ENCODE measurements around the gene PRKCE.

PRKCE gene

GRCh38 chr2:45759310-45759851 lies 107.9 kb downstream of the PRKCE start:
- DNase-seq = no peak

DNA sequence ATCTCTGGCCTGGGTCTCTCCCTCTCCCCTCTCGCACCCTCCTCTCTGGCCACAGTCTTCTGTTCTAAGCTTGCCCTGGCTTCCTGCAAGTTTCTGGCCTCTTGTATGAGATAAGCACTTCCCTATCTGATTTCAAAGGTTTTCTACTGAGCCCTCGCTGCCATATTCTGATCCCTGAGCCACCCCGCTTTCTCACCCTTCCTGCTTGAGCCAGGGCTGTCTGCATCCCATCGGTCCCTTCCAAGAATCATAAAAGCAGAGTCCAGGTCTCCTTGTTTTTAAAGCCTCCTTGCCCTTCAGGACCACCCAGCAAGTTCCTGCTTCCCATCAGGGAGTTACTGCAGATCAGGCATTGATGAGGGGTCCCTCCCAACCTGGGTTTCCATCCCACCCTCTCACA lies 110.2 kb downstream of the PRKCE start:
- no peak for DNase-seq

- DNase-seq = no peak
Measured at GRCh38 chr2:45763255-45763654, 111.8 kb downstream of the PRKCE start.

- no peak for DNase-seq
Measured at GRCh38 chr2:45763797-45764196, 112.3 kb downstream of the PRKCE start.

DNA sequence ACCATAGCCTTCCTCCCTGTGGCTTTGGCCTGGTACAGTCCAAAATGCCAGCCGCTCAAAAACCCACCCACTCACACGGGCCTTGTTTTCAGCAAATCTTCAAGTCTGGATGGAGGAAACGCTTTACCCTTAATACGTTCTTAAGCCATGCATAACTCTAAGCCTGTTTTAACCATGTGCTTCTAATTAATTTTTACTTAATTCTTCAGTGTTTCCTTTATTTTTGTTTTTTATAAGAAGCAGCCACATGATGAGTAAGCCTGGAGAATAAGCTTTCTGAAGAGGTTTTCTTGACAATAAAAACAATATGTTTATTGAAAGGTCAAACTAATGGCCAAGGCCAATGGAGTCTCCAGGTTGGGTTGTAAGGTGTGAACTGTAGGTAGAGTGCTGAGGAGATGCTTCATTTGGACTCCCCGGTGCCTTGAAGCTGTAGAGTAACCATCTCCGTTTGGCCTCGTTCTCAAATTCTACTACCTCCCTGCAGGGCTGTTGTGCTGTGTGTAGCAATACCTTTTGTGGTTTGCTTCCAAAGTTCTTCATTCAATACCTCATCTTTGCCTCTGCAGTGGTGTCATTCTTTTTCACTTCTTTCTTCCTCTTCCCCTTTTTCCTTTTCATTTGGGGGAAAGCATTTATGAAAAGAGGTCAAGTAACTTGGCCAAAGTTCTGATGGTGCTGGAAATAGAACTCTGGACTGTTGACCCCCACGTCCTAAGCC lies 113.7 kb downstream of the PRKCE start:
- no peak for DNase-seq

GRCh38 chr2:45765728-45766254 lies 114.3 kb downstream of the PRKCE start:
- DNase-seq = no peak

- DNase-seq = no peak
Measured at GRCh38 chr2:45768208-45768607, 116.7 kb downstream of the PRKCE start.

DNA sequence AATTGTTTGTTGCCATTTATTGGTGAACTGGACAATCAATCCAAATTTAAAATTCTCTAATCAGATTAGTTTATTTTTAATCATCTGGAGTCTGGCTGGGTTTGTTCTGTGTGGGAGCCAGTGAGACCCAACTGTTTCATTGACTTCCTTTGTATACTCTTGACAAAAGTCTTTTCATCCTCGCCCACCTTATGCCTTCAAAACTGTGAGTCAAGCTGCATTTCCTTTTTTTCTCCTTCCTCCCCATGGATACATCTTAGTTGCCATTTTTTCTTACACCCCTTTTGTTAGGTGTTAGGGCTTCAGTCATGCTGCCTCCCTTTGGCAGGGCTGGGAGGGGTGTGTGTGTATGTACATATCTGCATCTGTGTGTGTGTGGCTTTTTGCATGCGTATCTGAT lies 117.6 kb downstream of the PRKCE start:
- DNase-seq = no peak

DNA sequence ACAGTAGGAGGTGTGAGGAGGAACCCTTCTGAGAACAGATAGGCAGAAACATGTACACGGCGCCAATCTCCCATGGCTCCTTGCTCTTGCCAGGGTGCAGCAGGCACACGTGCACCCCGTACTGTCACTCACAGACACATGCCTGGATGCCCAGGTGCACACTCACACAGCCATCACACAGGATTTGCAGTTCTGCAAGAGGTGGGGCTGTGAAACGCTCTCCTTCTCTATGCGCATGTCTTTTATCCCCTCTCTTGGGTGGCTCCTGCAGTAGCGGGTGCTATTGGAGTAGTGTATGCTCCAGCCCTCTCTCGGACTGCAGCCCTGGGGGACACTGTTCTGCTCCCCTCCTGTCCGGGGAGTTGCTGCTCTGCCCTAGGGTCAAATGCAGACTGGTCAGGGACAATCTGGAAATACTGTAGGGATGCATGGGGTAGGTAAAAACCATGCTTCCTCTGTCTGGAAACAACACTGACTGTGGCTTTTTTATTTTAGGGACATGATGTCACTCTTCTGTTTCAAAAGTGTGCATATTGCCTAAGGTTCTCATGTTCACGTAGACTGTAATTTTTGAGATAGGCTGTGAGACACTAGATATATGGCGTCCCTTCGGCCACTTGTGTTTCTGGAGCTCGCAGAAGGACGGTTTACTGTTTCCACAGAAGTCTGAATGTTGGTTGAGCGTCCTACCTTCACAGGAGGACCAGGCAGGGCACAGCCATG lies 118.5 kb downstream of the PRKCE start:
- no peak for DNase-seq

DNA sequence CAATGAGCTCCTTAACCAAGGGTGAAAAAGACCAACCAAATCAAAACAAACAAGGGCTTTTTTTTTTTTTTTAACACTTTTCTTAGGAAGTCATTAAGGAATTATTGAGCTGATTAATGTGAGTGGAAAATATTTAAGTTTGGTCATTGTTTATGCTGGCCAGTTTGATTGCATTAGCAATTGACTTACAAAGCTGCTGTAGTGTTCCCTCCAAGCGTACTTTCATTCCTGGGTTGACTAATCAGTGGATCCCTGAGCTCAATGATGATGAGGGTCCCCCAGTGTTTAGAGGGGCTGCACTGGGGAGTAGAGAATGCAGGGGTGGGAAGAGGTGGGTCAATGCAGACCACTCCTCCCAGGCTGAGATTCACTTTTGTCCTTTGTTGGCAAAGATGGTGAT lies 119.3 kb downstream of the PRKCE start:
- DNase-seq = no peak

- no peak for DNase-seq
Measured at GRCh38 chr2:45771261-45771660, 119.8 kb downstream of the PRKCE start.

DNA sequence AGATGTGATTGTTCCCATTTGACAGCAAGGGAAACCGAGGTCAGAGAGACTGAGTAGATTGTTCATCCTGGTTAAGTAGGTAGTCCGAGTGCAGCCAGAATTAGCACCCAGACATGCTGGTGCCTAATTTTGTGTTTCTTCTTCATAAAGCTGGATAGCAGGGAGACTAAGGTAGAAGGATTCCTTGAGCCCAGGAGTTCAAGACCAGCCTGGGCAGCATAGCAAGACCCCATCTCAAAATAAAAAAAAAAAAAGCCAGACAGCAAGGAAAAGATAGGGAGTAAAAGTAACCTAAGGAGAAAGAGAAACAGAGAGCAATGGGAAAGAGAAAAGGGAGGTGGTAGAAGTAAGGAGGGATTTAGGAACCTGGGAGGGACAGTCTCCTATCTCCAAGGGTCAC lies 120.6 kb downstream of the PRKCE start:
- DNase-seq = no peak

DNA sequence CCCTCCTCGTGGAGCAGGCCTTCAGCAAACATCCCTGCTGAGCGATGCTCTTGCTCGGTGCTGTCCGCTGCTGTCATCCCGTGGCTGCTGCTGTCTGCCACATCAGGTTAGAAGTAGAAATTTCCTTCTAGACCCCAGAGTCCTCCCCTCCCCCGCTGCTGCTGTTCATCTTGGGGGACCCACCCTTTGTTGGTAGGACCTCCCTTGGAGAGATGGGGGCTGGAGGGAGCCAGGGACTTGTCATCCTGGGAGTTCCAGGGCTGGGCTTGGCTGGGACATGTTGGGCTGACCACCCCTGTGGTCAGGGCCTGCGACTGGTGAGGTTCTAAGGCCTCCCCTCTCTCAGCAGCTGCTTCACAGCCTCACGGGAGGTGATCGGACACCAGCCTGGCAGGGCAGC lies 122.4 kb downstream of the PRKCE start:
- DNase-seq = no peak

DNA sequence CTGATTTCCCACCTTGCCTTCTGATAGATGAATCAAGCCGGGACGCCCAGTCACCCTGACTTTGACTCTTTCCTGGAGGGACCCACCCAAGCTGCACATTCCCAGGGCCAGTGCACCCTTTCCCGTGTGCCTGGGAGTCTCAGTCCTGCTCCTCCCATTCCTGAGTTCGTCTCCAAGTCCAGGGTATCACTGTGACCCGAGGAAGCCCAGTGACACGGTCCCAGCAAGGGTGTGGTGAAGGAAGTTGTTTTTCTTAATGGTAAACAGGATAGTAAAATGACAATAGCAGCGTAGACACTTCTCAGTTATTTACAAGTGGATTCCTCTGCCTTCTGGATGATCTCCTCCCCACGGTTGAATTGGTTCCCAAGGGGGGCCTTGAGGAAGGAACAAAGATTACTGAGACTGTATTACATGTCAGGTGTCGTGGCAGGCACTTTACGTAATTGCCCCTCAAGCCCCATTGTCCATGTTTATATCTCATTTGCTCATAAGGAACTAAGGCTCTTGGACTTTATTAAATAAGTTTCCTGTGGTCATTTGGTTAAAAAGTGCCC lies 123.3 kb downstream of the PRKCE start:
- no peak for DNase-seq

DNA sequence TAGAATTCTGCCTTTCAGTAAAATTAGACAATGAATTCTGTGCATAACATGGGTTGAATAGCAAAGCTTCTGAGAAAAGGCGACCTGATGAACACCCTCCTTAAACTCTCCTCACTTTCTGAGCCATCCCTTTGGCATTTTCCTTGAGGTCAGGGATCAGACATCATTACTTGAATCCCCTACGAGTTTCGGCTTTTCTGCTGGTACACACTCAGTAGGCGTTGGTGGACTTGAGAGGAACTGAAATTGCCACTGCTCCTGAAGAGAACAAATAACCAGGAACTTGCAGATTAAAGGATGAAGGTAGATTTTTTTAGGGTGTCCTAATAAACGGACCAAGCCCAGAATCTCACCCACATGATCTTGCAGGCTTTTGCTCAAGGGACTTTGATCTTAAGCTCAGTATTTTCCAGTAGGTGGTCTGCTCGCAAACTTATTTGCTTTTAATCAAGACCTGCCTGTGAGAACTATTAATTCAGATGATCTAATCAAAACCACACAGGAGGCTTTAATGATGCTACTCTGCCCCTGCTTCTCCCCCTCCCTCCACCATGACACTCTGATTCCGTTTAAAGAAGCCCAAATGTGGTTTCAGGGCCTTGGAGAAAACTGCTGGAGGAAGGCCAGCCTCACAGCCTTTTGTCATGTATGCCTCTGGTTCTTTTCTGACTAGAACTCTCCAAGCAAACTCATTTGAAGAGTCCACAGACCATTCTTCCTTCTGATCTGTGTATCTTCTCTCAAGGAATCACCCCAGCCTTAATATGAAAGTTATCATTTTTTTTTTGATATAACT lies 124.9 kb downstream of the PRKCE start:
- DNase-seq = no peak

- no peak for DNase-seq
Measured at GRCh38 chr2:45777996-45778719, 126.7 kb downstream of the PRKCE start.

- peak; percentile 82 for DNase-seq
Measured at GRCh38 chr2:45778720-45779171, 127.3 kb downstream of the PRKCE start.

DNA sequence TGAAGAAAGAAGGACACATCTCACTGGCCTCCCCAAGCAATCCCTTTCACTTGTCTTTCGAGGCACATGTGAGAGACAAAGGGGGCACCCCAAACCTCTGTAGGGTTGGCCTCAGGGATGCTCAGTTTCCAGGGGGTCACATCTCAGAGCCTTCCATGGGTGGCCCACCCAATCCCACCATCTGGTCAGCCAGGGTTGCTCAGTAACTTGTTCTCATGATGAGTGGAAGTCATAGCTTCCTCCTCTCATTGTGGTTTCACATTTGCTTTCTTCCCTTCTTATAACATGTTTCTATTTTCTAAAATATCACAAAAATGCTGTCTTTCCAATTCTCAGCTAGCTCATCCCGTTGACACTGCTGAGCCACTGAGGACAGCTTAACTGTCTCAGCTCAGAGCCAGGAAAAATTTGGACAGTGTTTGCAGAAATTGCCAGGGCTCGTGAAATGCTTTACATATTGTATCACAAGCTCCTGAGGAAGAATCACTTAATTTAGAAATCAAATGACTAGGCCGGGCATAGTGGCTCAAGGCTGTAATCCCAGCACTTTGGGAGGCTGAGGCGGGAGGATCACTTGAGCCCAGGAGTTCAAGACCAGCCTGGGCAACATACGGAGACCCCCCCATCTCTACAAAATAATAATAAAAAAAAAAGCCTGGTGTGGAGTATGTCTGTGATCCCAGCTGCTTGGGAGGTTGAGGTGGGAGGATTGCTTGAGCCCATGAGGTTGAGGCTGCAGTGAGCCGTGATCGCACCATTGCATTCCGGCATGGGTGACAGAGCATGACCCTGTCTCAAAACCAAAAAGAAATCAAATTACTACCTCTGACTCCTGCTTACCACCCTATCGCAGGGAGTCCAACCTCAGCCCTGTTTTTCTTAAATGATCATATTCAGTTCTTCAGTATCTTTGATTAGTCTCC lies 129.3 kb downstream of the PRKCE start:
- no peak for DNase-seq

DNA sequence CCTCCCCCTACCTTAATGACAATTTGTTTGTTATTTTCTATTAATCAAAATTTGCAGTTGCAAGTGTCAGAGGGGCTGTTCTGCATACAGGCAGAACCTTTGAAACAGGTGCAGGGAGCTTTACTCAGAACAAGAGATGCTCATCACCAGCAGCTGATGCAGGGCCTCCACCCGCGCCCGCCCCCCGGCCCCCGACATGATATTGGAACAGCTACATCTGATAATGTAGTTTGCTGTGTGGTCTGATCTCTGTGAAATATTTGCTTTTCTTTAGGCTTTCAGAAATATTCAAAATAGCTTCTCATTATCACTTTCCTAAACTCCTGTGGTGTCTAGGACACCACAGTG lies 130.0 kb downstream of the PRKCE start:
- no peak for DNase-seq

GRCh38 chr2:45782436-45782835 lies 131.0 kb downstream of the PRKCE start:
- DNase-seq = no peak

DNA sequence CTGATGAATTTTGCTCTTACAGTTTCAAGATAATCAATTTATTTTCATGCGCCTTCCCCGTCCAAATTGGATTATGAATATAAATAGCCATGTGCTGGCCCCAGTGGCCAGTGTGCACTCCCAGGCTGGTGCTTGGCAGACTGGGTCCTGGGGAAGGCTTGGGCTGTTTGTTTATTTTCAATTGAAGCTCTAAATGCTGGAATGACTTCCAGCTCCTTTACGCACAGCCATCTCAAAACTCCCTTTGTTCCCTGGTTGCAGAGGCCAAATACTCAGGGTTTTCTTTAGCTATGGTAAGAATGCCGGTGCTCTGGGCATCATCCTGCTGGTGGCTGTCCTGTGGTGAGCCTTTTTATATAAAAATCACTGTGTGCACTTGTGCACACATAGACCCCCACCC lies 131.5 kb downstream of the PRKCE start:
- DNase-seq = no peak
